ENCODE data around the gene CAND2. TPM values are rescaled to one million over a fixed set of nuclear protein-coding genes. Genes with fewer than 3 reads are reported as not detected.

The CAND2 gene
- total and polyA plus RNA-seq, 9 of the 15 experiments (the other 6 are each of a cell fraction or from before 2014, with no cell fraction given) = 0.91 to 14.9 (median 4.3) TPM

DNA sequence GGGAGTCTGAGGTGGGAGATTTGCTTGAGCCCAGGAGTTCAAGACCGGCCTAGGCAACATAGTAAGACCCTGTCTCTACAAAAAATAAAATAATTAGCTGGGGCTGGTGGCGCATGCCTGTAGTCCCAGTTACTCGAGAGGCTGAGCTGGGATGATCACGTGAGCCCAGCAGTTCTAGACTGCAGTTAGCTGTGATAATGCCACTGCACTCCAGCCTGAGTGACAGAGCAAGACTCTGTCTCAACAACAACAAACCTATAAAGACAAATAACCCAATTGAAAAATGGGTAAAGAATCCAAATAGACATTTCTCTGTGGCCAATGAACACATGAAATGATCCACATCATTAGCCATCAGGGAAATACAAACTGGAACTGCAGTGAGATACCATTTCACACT lies 46.0 kb downstream of the CAND2 start (continued):
- TF ChIP-seq, protein P1, sequence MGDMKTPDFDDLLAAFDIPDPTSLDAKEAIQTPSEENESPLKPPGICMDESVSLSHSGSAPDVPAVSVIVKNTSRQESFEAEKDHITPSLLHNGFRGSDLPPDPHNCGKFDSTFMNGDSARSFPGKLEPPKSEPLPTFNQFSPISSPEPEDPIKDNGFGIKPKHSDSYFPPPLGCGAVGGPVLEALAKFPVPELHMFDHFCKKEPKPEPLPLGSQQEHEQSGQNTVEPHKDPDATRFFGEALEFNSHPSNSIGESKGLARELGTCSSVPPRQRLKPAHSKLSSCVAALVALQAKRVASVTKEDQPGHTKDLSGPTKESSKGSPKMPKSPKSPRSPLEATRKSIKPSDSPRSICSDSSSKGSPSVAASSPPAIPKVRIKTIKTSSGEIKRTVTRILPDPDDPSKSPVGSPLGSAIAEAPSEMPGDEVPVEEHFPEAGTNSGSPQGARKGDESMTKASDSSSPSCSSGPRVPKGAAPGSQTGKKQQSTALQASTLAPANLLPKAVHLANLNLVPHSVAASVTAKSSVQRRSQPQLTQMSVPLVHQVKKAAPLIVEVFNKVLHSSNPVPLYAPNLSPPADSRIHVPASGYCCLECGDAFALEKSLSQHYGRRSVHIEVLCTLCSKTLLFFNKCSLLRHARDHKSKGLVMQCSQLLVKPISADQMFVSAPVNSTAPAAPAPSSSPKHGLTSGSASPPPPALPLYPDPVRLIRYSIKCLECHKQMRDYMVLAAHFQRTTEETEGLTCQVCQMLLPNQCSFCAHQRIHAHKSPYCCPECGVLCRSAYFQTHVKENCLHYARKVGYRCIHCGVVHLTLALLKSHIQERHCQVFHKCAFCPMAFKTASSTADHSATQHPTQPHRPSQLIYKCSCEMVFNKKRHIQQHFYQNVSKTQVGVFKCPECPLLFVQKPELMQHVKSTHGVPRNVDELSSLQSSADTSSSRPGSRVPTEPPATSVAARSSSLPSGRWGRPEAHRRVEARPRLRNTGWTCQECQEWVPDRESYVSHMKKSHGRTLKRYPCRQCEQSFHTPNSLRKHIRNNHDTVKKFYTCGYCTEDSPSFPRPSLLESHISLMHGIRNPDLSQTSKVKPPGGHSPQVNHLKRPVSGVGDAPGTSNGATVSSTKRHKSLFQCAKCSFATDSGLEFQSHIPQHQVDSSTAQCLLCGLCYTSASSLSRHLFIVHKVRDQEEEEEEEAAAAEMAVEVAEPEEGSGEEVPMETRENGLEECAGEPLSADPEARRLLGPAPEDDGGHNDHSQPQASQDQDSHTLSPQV (IDR thresholded peaks at IDR 0.05) = peak; percentile 83
- no peak for TF ChIP-seq FOXJ2 (tag; IDR thresholded peaks at IDR 0.05)
- no peak for TF ChIP-seq PHTF2 (CRISPR knock-in tag; IDR thresholded peaks at IDR 0.05)
- no peak for TF ChIP-seq TAL1 (IDR thresholded peaks at IDR 0.05)
- TF ChIP-seq HNRNPUL1 (IDR thresholded peaks at IDR 0.05; ENCODE audit: low read length) = no peak
- no peak for TF ChIP-seq ZNF146 (CRISPR knock-in tag; IDR thresholded peaks at IDR 0.05; ENCODE audit: unreplicated experiment)
- TF ChIP-seq, protein P2, sequence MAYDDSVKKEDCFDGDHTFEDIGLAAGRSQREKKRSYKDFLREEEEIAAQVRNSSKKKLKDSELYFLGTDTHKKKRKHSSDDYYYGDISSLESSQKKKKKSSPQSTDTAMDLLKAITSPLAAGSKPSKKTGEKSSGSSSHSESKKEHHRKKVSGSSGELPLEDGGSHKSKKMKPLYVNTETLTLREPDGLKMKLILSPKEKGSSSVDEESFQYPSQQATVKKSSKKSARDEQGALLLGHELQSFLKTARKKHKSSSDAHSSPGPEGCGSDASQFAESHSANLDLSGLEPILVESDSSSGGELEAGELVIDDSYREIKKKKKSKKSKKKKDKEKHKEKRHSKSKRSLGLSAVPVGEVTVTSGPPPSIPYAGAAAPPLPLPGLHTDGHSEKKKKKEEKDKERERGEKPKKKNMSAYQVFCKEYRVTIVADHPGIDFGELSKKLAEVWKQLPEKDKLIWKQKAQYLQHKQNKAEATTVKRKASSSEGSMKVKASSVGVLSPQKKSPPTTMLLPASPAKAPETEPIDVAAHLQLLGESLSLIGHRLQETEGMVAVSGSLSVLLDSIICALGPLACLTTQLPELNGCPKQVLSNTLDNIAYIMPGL (CRISPR knock-in tag; IDR thresholded peaks at IDR 0.05) = no peak
- TF ChIP-seq CREB1 (IDR thresholded peaks at IDR 0.05) = no peak
- no peak for TF ChIP-seq CREB1 (CRISPR knock-in tag; IDR thresholded peaks at IDR 0.05)
- TF ChIP-seq, protein P3, sequence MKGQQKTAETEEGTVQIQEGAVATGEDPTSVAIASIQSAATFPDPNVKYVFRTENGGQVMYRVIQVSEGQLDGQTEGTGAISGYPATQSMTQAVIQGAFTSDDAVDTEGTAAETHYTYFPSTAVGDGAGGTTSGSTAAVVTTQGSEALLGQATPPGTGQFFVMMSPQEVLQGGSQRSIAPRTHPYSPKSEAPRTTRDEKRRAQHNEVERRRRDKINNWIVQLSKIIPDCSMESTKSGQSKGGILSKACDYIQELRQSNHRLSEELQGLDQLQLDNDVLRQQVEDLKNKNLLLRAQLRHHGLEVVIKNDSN (CRISPR knock-in tag; IDR thresholded peaks at IDR 0.05) = peak; percentile 81
- no peak for TF ChIP-seq TGIF2 (CRISPR knock-in tag; IDR thresholded peaks at IDR 0.05)
- TF ChIP-seq, protein P4, sequence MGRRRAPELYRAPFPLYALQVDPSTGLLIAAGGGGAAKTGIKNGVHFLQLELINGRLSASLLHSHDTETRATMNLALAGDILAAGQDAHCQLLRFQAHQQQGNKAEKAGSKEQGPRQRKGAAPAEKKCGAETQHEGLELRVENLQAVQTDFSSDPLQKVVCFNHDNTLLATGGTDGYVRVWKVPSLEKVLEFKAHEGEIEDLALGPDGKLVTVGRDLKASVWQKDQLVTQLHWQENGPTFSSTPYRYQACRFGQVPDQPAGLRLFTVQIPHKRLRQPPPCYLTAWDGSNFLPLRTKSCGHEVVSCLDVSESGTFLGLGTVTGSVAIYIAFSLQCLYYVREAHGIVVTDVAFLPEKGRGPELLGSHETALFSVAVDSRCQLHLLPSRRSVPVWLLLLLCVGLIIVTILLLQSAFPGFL (CRISPR knock-in tag; IDR thresholded peaks at IDR 0.05) = no peak
- TF ChIP-seq POLR3A (IDR thresholded peaks at IDR 0.05; ENCODE audit: borderline replicate concordance, extremely low read depth, insufficient read depth, insufficient read length) = no peak
- TF ChIP-seq IRF2 (CRISPR knock-in tag; IDR thresholded peaks at IDR 0.05) = no peak
- no peak for TF ChIP-seq EZH2 (IDR thresholded peaks at IDR 0.05; ENCODE audit: borderline replicate concordance, low read depth, low read length)
- TF ChIP-seq LEF1 (IDR thresholded peaks at IDR 0.05) = peak; percentile 21; the same call in 1 of the 2 replicates

Measured in K562 (cell line).